C4-2B (cell line): ENCODE data around the gene KRTDAP.

Experiments
- CTCF ChIP-seq: fragments of 450-650 bp; conservative IDR thresholded peaks from 2 replicates; pipeline ENCODE4 v1.5.1; 2017; ENCODE audit warnings: mild to moderate bottlenecking
- ZFX ChIP-seq: fragments of 450-650 bp; IDR thresholded peaks from 2 replicates; pipeline ENCODE4 v1.6.1; 2017

GRCh38 chr19:35539314-35539713, 49.0 kb upstream of the KRTDAP start:
- no peak for TF ChIP-seq CTCF
- TF ChIP-seq ZFX = no peak
